Dermis blood vessel endothelial cell (primary cell): ENCODE data around the gene SSTR3. TPM values are rescaled to one million over a fixed set of nuclear protein-coding genes. Genes with fewer than 3 reads are reported as not detected.
"Not testable (repeated sequence)": the region's sequence is repeated elsewhere in the genome, so short reads cannot be mapped to it uniquely, and the experiment has no call there.

Experiments
- DNase-seq: peaks from one replicate; pipeline ENCODE4 v3.0.0; 2010
- total RNA-seq: library from RNA; depleted of rRNA; stranded (reverse); fragments of >200 nt; gene quantifications from 2 replicates; pipeline ENCODE4 v1.2.3, GENCODE V29; 2014

The SSTR3 gene
- total RNA-seq, 1 donor from 2014 or later: not detected

DNA sequence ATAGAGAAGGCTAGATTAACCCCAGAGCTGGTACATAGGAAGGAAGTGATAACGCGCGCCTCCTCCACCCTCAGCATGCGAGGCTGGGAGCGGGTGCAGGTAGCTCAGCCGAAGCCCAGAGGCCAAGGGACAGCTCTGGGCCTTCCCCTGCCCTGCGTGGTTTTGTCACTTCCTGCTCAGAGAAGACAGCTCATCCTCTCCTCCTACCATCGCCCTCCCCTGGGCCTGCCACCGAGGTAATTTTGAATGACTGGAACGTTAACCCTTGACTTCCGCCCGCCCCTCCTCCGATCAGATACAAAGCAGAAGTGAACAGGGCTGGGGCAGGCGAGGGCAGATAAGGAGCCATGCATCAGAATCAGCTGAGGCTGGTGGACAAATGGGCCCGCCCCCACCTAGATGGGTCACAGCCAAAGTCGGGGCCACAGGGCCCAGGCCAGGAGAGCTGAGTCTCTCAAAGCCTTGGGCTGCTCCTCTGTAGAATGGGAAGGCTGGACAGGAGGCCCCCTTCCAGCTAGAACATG, 30.2 kb upstream of the SSTR3 start:
- DNase-seq: peak; percentile 60

DNA sequence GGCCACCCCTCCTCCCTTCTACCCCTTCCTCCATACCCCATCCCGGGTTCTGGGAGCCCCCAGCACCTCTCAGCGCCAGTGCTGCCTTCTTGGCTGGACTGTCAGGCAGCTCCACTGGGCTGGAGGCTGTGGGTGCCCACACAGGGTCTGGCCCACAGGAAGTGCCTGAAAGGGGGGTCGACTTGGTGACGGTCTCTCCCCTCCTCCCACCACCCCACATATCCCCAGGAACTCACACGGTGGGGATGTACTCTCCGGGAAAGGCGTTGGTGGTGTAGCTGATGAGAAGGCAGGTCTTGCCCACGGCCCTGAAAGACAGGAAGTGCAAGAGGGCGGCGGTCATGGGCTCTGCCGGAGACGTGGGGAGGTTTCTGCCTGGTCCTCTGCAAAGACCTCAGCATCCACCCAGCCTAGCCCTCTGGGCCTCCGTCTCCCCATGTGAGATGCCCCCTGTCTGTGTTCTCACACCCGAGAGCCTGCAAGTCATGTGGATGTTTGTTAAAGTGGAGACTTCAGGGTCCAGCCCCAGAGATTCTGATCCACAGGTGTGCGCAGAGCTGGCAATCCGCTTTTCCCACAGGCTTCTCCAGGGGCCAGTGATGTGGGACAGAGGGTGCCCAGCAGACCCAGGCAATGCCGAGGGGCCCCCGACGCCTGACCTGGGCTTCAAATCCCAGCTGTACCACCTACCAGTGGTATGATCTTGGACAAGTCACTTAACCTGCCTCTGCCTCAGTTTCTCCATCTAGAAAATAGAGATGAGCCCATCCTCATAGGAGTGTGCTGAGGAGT, 29.3 kb upstream of the SSTR3 start:
- DNase-seq: no peak

DNA sequence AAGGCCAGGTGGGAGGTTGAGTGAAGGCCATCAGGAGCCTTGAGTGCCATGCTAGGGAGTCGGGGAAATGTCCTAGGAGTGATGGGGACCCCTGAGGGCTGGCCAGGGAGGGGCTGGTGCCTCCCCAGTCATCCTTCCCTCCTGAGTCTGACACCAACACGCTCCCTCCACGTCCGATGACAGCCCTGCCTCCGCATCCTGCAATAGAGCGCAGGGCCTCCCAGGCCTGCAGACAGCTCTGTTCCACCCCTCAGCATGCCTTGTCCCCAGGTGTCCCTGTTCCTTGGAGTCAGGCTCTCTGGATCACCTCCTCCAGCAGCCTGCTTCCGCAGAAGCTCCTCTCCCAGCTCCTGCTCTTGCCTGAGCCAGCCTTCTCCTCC, 28.7 kb upstream of the SSTR3 start:
- no peak for DNase-seq

DNA sequence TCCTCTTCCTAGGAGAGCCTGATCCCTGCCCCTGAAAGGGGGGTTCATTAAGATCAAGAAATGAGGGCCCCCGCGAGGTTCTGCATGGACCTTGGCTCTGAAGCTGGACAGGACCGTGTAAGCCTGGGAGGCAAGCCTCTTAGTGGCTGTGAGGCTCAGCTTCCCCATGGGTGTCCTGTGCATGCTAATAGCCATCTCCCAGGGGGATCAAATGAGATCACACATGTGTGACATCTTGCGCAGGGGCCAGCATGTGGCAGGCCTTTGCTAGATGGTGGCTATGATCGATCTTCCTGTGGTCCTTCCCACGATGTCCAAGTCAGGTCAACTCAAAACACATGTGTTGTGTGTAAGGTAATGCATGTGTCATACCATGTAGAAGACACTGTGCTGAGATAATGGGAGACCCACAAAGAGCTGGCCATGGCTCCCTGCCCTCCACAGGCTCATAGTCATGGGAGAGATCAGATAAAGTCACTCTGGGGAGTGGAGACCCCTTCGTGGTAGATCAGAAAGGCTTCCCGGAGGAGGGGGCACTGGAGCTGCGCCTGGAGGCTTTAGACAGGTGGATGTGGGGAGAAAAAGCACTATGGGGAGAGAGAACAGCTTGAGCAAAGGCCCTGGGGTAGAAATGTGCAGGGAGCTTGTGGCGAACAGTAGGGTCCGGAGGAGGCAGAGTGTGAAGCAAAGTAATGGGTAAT, 28.1 kb upstream of the SSTR3 start:
- DNase-seq: no peak

DNA sequence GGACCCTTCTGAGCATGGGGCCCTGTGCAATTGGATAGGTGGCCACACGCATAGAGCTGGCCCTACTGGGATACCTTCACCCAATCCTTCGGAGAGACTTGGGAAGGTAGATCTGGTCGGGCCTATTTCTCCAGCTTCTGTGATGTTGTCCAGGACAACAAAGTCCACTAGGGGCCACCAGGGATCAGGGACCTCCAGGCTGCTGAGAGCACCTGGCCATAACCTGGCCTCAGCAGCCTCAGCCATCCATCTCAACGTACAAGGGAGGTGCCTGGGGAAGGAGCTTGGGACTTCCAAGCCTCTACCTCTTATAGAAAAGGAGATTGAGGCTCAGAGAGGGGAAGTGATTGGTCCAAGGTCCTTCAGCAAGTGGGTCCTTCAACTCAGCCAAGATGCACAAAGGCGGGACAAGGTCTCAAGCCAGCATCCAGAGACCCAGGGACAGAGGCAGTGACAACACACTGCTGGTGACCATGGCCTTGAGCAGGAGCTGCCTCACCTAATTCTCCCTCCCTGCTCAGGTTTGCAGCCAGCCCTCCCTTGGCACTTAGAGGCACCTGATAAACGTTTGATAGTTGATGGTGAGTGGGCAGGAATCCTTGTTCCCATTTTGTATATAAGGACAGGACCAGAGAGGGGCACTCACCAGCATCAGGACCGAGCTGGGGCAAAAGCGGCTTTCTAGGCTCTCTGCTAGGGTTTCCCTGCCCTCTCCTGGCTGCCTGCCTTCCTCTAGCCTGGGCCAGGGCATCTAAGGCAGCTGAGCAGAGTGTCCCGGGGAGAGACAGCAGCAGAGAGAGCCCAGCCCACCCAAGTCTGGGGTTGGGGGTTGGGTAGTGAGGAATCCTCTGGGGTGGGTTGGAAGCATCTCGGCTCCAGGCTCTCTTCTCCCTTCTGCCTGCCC, 27.3 kb upstream of the SSTR3 start:
- DNase-seq: no peak

DNA sequence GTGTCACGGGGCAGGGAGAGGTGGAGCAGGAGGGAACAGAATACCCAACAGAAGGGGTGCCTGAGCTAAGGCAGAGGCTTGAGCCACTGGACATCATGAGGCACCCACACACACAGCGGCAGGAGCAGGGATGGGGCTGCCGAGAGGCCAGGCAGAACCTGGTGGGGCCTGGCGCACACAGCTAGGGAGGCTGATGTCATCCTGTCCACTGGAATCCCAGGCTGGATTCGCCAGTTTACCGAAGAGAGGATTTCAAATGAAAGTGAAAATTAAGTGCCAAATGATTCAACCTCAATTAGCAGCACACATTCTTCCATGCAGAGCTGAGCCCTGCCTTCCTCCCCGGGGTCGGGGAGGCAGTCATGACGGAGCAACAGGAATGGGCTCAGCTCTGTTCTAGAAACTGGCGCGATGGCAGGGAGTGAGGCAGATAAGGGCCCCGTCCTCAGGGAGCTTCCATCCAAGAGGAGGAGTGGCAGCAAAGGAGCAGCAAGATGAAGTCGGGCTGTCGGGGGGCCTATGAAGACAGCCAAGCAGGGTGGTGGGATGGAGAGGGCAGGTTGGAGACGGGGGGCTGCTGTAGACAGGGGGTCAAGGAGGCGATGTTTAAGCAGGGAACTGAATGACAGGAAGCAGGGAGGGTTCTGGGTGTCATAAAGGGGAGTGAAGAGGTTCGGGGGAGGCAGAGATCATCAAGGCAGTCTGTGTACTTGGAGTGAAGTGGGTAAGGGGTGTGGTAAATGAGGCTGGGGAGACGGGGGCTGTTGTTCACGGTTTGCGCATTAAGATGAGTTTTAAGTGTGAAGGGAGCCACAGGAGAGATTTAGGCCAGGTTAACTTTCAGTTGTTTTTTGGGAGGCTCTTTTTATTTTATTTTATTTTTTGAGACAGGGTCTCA, 25.3 kb upstream of the SSTR3 start:
- peak; percentile 53 for DNase-seq

DNA sequence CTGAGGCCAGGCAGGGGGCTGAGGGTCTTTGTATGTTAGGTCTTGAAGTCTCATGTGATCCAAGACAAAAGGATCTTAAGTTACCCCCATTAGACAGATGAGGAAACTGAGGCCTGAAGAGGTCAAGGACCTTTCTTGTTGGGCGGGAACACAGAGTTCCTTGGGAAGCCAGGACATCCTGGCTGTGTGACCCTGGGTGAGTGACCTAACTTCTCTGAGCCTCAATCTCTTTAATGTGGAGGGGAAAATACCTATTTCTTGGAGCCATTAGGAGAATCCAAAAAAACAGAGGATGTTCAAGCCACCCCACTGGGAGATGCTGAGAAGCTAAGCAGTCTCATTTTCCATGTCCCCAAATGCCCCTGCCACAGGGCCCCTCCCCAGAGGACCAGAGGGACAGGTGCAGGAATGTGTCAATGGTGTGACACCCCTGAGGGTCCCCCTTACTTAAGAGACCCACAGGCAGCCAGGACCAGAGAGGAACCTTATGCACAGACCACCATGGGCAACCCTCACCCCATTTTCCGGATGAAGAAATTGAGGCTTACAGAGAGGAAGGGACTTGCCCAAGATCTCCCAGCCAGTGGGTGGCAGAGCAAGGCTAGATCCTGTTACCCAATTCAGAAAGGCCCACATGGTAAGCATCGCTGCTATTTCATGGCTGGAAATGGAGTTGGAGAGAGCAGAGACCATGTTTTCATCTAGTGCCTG, 23.8 kb upstream of the SSTR3 start:
- DNase-seq: no peak

DNA sequence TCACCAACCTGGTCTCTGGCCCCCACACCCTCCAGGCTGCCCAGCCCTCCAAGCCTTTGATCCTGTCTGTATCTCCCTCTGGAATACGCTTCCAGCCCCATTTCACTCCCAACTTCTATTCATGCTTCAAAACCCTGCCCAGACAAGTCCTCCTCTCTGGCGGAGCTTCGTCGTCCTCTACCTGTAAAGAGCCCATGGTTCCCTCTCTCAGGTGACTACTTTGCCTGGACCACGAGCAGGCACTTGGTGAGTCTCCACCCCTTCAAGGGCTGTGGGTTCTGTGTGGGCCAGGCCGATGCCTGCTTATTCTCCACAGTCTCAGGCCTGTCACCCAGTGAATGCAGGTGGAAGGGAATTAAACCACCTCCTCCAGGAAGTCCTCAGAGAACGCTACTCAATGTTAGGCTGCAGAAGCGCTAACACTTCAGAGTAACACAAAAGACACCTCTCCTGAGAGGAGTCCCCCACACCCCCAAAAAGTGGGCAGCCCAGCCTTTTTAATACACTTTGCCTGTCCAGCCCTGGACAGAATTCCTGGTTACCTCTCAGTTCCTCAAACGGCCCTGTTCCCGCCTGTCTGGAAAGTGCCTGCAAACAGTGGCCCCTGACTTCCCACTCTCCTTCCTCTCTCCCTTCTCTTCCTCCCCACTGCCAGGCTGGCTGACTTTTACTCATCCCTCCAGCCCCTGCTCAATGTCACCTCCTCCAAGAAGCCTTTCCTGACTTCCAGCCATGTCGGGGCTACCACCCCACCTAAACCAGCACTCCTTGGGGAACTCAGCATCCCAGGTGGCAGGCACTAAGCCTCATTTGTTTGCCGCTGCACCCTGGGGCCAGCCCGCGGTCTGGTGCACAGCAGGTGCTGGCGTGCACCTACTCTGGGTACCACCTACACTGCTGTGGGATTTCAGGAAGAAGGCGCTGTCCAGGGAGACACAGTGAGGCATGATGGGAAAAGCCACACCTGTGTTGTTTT, 22.7 kb upstream of the SSTR3 start:
- no peak for DNase-seq

DNA sequence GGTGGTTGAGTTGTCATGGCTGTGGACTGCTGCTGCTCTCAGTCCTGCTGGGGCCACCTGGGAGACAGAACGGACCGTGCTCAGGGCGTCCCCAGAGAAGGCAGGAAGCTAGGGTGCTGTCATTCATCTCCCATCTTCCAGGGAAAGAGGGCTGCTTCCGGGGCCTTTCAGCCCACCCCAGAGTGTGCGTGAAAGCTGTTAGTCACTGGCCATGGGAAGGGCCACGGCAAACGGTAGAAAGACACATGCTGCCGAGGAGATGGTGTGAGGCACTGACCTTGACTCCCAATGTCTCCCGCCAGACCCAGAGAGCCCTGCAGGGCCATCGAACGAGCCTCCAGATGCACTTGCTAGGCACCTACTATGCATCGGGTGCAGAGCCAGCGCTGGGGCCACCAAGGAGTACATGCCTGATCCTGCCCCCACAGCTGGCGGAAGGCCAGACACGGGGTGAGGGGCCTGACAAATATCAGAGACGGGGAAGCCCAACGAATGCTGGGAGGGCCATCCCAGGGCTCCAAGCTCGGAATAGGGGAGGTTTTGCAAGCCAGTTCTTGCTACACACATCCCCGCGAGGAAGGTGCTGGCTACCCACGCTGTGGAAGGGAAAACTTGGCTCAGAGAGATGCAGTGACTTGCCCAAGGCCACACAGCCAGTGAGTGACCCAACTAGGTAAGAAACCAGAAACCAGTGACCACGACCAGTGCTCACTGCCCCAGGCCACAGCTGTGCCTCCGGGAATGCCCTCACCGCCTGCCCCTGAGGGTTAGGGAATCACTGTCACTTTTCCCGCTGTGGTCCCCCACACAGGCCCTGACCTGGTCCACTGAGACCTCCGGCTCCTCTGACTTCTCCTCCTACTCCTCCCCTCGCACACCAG, 21.7 kb upstream of the SSTR3 start:
- DNase-seq: no peak

DNA sequence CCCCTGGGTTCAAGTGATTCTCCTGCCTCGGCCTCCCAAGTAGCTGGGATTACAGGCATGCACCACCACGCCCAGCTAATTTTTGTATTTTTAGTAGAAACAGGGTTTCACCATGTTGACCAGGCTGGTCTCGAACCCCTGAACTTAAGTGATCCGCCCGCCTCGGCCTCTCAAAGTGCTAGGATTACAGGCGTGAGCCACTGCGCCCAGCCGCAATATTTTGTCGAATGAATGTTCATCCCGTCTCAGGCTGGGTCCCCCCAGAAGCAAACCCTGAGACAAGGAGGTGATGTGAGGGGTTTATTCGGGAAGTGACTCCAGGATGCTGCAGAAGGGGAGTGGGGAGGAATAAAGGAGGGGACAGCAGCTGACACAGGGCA, 21.1 kb upstream of the SSTR3 start:
- DNase-seq: not testable (repeated sequence)

DNA sequence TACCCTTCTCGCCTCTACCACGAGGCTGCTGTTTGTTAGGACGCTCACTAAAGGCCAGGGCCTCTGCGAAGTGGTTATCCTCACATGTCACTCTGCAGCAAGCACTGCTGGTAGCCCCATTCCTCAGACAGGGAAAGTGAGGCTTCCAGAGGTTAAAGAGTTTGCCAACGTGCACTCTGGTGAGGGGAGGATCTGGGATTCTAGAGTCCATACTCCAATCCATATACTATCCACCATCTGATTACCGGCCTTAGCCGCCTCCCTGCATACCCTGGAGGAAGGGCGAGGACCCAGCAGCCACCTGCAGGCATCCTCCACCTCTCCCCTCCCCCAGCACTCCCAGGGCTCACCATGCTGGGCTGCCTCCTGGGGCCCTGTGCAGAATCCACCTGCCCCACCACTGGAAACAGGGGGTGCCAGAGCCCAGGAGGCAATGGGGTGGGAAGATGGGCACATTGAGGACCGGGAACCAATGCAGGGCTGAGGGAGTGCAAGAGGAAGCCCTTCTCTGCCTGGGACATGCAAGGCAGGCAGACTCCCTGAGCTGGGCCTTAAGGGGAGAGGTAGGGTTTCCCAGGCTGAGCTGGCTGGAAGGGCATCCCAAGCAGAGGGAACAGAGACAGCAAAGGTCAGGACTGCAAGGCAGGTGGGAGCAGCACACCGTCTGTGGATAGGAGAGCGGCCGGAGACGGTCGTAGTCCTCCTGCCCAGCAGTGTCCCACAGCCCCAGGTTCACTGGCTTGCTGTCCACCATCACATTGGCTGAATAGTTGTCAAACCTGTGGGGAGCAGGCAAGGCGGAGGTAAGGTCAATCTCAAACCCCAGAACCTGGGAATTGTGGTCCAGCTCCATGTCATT, 20.1 kb upstream of the SSTR3 start:
- no peak for DNase-seq

DNA sequence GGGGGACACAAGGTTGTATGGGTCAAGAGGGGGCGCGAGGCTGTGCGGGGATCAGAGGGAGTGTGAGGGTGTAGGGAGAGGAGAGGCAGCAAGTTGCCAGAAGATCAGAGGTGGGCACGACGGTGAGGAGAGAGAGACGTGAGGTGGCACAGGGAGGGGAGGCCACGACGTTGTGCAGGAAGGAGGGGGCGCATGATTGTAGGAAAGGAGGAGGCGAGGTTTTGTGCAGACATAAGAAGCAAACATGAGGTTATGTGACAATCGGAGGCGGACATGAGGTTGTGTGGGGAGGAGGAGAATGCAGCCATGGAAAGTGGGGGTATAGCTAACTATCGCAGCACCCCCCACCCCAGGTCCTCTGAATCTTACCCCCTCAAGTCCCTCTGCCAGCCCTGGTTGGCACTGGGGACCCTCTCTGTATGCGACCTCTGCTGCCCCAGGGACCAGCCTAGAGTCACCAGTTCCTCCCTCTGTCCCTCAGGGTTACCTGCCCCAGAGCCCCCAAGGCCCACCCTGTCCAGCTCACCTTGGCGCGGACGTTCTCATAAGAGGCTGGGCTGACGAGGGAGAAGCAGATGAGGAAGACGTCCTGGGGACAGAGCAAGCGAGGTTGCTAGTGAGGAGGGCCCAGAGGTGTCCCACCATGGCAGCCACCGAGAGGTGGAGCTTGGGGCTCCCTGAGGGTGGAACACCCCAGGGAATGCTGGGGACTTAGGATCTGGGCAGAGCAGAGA, 19.3 kb upstream of the SSTR3 start:
- no peak for DNase-seq

DNA sequence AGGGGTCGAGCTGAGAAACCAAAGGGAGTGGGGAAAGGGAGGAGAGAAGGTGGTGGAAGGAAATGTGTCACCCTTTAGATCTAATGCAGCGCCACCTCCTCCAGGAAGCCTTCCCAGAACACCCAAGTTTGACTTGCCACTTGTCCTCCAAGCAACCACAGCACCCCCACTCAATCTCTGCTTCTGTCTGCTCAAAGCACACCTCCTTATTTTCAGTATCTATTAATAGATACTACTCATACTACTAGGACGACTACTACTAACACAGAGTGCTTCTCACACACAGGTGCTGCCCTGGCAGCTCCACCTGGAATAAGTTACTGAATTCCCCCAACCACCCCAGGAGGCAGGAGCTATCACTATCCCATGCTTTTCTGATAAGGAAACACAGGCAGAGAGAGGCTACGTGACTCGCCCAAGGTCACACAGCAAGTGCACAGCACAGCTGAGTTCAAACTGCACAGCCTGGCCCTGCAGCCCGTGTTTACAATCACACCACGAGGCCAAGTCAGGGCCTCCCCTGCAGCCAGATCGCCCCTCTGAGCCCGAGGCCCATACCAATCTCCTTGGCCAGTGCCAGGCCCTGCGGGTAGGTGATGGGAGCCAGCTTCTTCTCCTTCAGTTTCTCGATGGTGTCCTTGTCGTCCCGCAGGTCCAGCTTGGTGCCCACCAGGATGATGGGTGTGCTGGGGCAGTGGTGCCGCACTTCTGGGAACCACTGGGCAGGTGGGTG, 18.6 kb upstream of the SSTR3 start:
- no peak for DNase-seq

DNA sequence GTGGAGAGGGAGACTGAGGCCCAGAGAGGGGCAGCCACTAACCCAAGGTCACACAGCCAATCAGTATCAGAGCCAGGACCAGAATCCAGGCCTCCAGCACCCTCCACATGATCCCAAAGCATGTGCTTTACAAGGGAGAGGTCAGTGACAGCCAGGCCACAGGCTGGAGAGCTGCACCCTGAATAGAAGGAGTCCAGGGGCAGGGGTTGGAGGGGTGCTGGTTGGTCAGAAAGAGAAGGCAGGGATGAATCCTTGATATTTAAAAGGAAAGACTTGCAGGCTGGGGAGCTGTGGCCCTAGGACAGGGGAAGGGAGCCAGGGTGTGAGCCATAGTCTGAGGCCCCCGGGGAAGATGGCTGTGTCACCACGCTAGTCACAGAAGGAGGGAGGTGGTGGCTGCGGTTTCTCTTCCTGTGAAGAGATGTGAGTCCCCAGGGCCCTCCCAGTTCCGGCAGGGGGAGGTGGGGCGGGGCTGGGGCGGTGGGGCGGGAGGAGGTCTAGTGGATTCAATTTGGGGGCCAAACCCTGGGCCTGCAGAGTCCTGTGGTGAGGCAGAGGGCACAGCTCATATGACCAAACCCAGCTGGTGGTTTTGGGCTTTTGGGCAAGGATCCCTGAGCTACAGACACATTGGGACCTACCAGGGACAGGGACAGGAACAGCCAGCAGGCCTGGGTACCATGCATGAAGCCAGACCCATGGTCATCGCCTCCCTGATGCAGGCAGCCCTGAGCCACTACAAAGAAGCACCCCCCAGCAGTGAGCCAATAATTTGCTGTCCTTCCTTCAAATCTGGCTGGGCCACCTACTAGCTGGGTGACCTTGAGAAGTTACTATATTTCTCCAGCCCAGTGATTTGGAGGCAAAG, 17.8 kb upstream of the SSTR3 start:
- DNase-seq: no peak

DNA sequence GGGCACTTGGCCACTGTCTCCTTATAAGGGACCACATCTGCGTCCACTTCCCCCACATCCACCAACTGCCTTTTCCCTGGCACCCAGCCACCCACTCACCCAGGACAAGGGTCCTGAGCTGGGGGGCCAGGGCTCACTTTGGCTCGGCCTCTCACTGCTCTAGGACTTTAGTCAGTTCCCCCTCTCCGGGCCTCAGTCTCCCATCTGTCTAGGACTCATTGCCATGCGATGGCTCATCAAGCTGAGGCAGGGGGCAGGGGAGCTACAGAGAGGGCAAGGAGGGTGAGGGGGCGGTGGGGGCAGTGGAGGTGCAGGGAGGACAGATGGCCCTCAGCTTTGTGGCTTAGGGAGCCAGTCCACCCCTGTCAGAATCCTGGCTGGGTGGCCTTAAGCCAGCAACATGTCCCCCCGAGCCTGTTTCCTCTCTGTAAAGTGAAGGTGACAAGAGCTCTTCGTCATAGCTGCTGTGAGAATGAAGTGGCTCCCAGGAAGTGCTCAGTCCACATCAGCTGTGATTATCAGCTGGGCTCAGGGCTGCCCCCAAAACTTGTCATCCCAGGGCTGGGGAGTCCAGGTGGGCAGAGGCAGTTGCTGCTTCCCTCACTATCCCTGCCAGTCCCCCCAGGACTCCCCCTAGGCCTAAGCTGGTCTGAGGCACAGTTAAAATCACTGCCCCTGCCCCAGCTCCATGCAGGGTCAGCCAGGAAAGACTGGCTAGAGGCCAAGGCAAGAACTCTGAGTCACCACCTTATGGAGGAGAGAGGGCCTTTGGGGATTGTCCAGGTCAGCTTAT, 16.9 kb upstream of the SSTR3 start:
- peak; percentile 80 for DNase-seq
